Measurements from ENCODE around the gene ABLIM1. TPM values are rescaled to one million over a fixed set of nuclear protein-coding genes. Genes with fewer than 3 reads are reported as not detected.
"Not testable (repeated sequence)": the region's sequence is repeated elsewhere in the genome, so short reads cannot be mapped to it uniquely, and the experiment has no call there.

The ABLIM1 gene
- polyA plus RNA-seq = 100 to 1,000 TPM; 104 to 121 TPM

- 85 to 88% methylated on average over 2 of the region's 2 CpGs for WGBS, 2 donors
- H3K4me3 ChIP-seq (ENCODE audit: low read depth in 1 of 2, low read length in 2 of 2) = no peak within 1 kb of the TSS
- no peaks in the 10 kb centered on the region for H3K9me3 ChIP-seq (ENCODE audit: control insufficient read depth in 2 of 2, insufficient read depth in 1 of 2, low read depth in 1 of 2, low read length in 1 of 2)
These were observed at the start of gene ABLIM1 for GRCh38 chr10:114658175-114658574. Gene ABLIM1, minus strand, starts transcription at chr10:114658275. Its CDS starts 75 bp downstream, at chr10:114658200.

GRCh38 chr10:114706458-114707055, 48.5 kb upstream of the ABLIM1 start:
- Histone ChIP-seq H3K36me3 (ENCODE audit: control insufficient read depth in 2 of 2, insufficient read depth in 2 of 2, low read length in 1 of 2) (no peaks in the 10 kb centered on the region), H3K27ac (ENCODE audit: low read depth in 2 of 2, low read length in 1 of 2) (no peak overlapping the region), H3K9me3 (ENCODE audit: control insufficient read depth in 2 of 2, insufficient read depth in 1 of 2, low read depth in 1 of 2, low read length in 1 of 2) (no peaks in the 10 kb centered on the region), H3K4me1 (ENCODE audit: control insufficient read depth in 2 of 2, insufficient read depth in 2 of 2, low read length in 1 of 2) (peaks cover 0 to 2% of the 10 kb centered on the region in 2 donors), H3K27me3 (ENCODE audit: control insufficient read depth in 1 of 2, insufficient read depth in 2 of 2, low read length in 2 of 2) (no peaks in the 10 kb centered on the region), H3K4me3 (ENCODE audit: low read depth in 1 of 2, low read length in 2 of 2) (no peak overlapping the region)
- WGBS, 2 donors = 55 to 65% methylated on average over 4 of the region's 4 CpGs

More at GRCh38 chr10:114658175-114658574, at the start of gene ABLIM1:
- peaks cover 0 to 3% of the 10 kb centered on the region in 2 donors for H3K4me1 ChIP-seq (ENCODE audit: control insufficient read depth in 2 of 2, insufficient read depth in 2 of 2, low read length in 1 of 2)
- H3K36me3 ChIP-seq (ENCODE audit: control insufficient read depth in 2 of 2, insufficient read depth in 2 of 2, low read length in 1 of 2) = no peaks in the 10 kb centered on the region
- no peak within 1 kb of the TSS for H3K27ac ChIP-seq (ENCODE audit: low read depth in 2 of 2, low read length in 1 of 2)
- no peaks in the 10 kb centered on the region for H3K27me3 ChIP-seq (ENCODE audit: control insufficient read depth in 1 of 2, insufficient read depth in 2 of 2, low read length in 2 of 2)

GRCh38 chr10:114704679-114705078, 46.6 kb upstream of the ABLIM1 start:
- no peak overlapping the region for H3K27ac ChIP-seq (ENCODE audit: low read depth in 2 of 2, low read length in 1 of 2)
- H3K27me3 ChIP-seq (ENCODE audit: control insufficient read depth in 1 of 2, insufficient read depth in 2 of 2, low read length in 2 of 2) = no peaks in the 10 kb centered on the region
- no peaks in the 10 kb centered on the region for H3K9me3 ChIP-seq (ENCODE audit: control insufficient read depth in 2 of 2, insufficient read depth in 1 of 2, low read depth in 1 of 2, low read length in 1 of 2)
- peaks cover 0 to 2% of the 10 kb centered on the region in 2 donors for H3K4me1 ChIP-seq (ENCODE audit: control insufficient read depth in 2 of 2, insufficient read depth in 2 of 2, low read length in 1 of 2)
- H3K4me3 ChIP-seq (ENCODE audit: low read depth in 1 of 2, low read length in 2 of 2) = no peak overlapping the region
- H3K36me3 ChIP-seq (ENCODE audit: control insufficient read depth in 2 of 2, insufficient read depth in 2 of 2, low read length in 1 of 2) = no peaks in the 10 kb centered on the region
- 88 to 93% methylated on average over 4 of the region's 4 CpGs for WGBS, 2 donors

- no peak overlapping the region for H3K4me3 ChIP-seq (ENCODE audit: low read depth in 1 of 2, low read length in 2 of 2)
- H3K27me3 ChIP-seq (ENCODE audit: control insufficient read depth in 1 of 2, insufficient read depth in 2 of 2, low read length in 2 of 2) = no peaks in the 10 kb centered on the region
- H3K27ac ChIP-seq (ENCODE audit: low read depth in 2 of 2, low read length in 1 of 2) = no peak overlapping the region
- no peaks in the 10 kb centered on the region for H3K36me3 ChIP-seq (ENCODE audit: control insufficient read depth in 2 of 2, insufficient read depth in 2 of 2, low read length in 1 of 2)
- 34 to 40% methylated on average over 6 of the region's 6 CpGs for WGBS, 2 donors
- H3K4me1 ChIP-seq (ENCODE audit: control insufficient read depth in 2 of 2, insufficient read depth in 2 of 2, low read length in 1 of 2) = peaks cover 0 to 2% of the 10 kb centered on the region in 2 donors
- H3K9me3 ChIP-seq (ENCODE audit: control insufficient read depth in 2 of 2, insufficient read depth in 1 of 2, low read depth in 1 of 2, low read length in 1 of 2) = no peaks in the 10 kb centered on the region
These were observed 45.5 kb upstream of the ABLIM1 start for GRCh38 chr10:114703377-114704107.

GRCh38 chr10:114698271-114699061, 40.4 kb upstream of the ABLIM1 start:
- H3K9me3 ChIP-seq (ENCODE audit: control insufficient read depth in 2 of 2, insufficient read depth in 1 of 2, low read depth in 1 of 2, low read length in 1 of 2) = no peaks in the 10 kb centered on the region
- H3K4me1 ChIP-seq (ENCODE audit: control insufficient read depth in 2 of 2, insufficient read depth in 2 of 2, low read length in 1 of 2) = peaks cover 0 to 2% of the 10 kb centered on the region in 2 donors
- no peak overlapping the region for H3K27ac ChIP-seq (ENCODE audit: low read depth in 2 of 2, low read length in 1 of 2)
- H3K4me3 ChIP-seq (ENCODE audit: low read depth in 1 of 2, low read length in 2 of 2) = no peak overlapping the region
- H3K36me3 ChIP-seq (ENCODE audit: control insufficient read depth in 2 of 2, insufficient read depth in 2 of 2, low read length in 1 of 2) = no peaks in the 10 kb centered on the region
- H3K27me3 ChIP-seq (ENCODE audit: control insufficient read depth in 1 of 2, insufficient read depth in 2 of 2, low read length in 2 of 2) = no peaks in the 10 kb centered on the region

GRCh38 chr10:114697061-114697598, 39.1 kb upstream of the ABLIM1 start:
- Histone ChIP-seq H3K27me3 (ENCODE audit: control insufficient read depth in 1 of 2, insufficient read depth in 2 of 2, low read length in 2 of 2) (no peaks in the 10 kb centered on the region), H3K4me3 (ENCODE audit: low read depth in 1 of 2, low read length in 2 of 2) (peak overlapping the region in 1 of 2 donors; percentile 20), H3K27ac (ENCODE audit: low read depth in 2 of 2, low read length in 1 of 2) (peak overlapping the region; percentile 60 to 88), H3K36me3 (ENCODE audit: control insufficient read depth in 2 of 2, insufficient read depth in 2 of 2, low read length in 1 of 2) (no peaks in the 10 kb centered on the region), H3K4me1 (ENCODE audit: control insufficient read depth in 2 of 2, insufficient read depth in 2 of 2, low read length in 1 of 2) (peaks cover 0 to 2% of the 10 kb centered on the region in 2 donors), H3K9me3 (ENCODE audit: control insufficient read depth in 2 of 2, insufficient read depth in 1 of 2, low read depth in 1 of 2, low read length in 1 of 2) (no peaks in the 10 kb centered on the region)
- 44 to 72% methylated on average over 10 of the region's 10 CpGs for WGBS, 2 donors

GRCh38 chr10:114696301-114696700, 38.2 kb upstream of the ABLIM1 start:
- not testable (repeated sequence) for H3K4me1 ChIP-seq (ENCODE audit: control insufficient read depth in 2 of 2, insufficient read depth in 2 of 2, low read length in 1 of 2); H3K27ac ChIP-seq (ENCODE audit: low read depth in 2 of 2, low read length in 1 of 2); H3K27me3 ChIP-seq (ENCODE audit: control insufficient read depth in 1 of 2, insufficient read depth in 2 of 2, low read length in 2 of 2); H3K36me3 ChIP-seq (ENCODE audit: control insufficient read depth in 2 of 2, insufficient read depth in 2 of 2, low read length in 1 of 2); H3K9me3 ChIP-seq (ENCODE audit: control insufficient read depth in 2 of 2, insufficient read depth in 1 of 2, low read depth in 1 of 2, low read length in 1 of 2); H3K4me3 ChIP-seq (ENCODE audit: low read depth in 1 of 2, low read length in 2 of 2)

- Histone ChIP-seq H3K27me3 (ENCODE audit: control insufficient read depth in 1 of 2, insufficient read depth in 2 of 2, low read length in 2 of 2) (no peaks in the 10 kb centered on the region), H3K9me3 (ENCODE audit: control insufficient read depth in 2 of 2, insufficient read depth in 1 of 2, low read depth in 1 of 2, low read length in 1 of 2) (no peaks in the 10 kb centered on the region), H3K4me1 (ENCODE audit: control insufficient read depth in 2 of 2, insufficient read depth in 2 of 2, low read length in 1 of 2) (peaks cover 0 to 2% of the 10 kb centered on the region in 2 donors), H3K27ac (ENCODE audit: low read depth in 2 of 2, low read length in 1 of 2) (no peak overlapping the region), H3K36me3 (ENCODE audit: control insufficient read depth in 2 of 2, insufficient read depth in 2 of 2, low read length in 1 of 2) (no peaks in the 10 kb centered on the region), H3K4me3 (ENCODE audit: low read depth in 1 of 2, low read length in 2 of 2) (no peak overlapping the region)
- 66 to 67% methylated on average over 8 of the region's 8 CpGs for WGBS, 2 donors
These were observed 36.7 kb upstream of the ABLIM1 start for GRCh38 chr10:114694752-114695151.

GRCh38 chr10:114694062-114694461, 36.0 kb upstream of the ABLIM1 start:
- no peaks in the 10 kb centered on the region for H3K9me3 ChIP-seq (ENCODE audit: control insufficient read depth in 2 of 2, insufficient read depth in 1 of 2, low read depth in 1 of 2, low read length in 1 of 2)
- H3K36me3 ChIP-seq (ENCODE audit: control insufficient read depth in 2 of 2, insufficient read depth in 2 of 2, low read length in 1 of 2) = no peaks in the 10 kb centered on the region
- WGBS, 2 donors = 55 to 75% methylated on average over 3 of the region's 3 CpGs
- peaks cover 0 to 2% of the 10 kb centered on the region in 2 donors for H3K4me1 ChIP-seq (ENCODE audit: control insufficient read depth in 2 of 2, insufficient read depth in 2 of 2, low read length in 1 of 2)
- H3K27me3 ChIP-seq (ENCODE audit: control insufficient read depth in 1 of 2, insufficient read depth in 2 of 2, low read length in 2 of 2) = no peaks in the 10 kb centered on the region
- H3K4me3 ChIP-seq (ENCODE audit: low read depth in 1 of 2, low read length in 2 of 2) = no peak overlapping the region
- no peak overlapping the region for H3K27ac ChIP-seq (ENCODE audit: low read depth in 2 of 2, low read length in 1 of 2)

Data from esophagus (tissue), 2 donors.